Testis (tissue), 2 donors: Measurements from ENCODE around the gene CETN1.

Experiments used
- CTCF ChIP-seq, 3 experiments: fragments of 450-650 bp in 2 of 3; fragments of 200-600 bp in 1 of 3; sonication (generic) in 1 of 3; IDR thresholded peaks; one replicate each; pipeline ENCODE4 v1.5.1; 2016 to 2019; ENCODE audit warnings: antibody characterized with exemption in 3 of 3, mild to moderate bottlenecking in 2 of 3, moderate library complexity in 1 of 3
- POLR2A ChIP-seq: fragments of 450-650 bp; IDR thresholded peaks from one replicate; pipeline ENCODE4 v1.6.1; 2017; ENCODE audit warnings: antibody characterized with exemption, mild to moderate bottlenecking, moderate library complexity

- TF ChIP-seq CTCF (IDR thresholded peaks at IDR 0.05) (no peak), POLR2A (no peak)
These were observed 47.1 kb downstream of the CETN1 start for GRCh38 chr18:627231-627630.
